ENCODE data around the gene TRIM28.
A peak's percentile ranks its signal among the peaks of the same experiment; 100 is the strongest.

TRIM28 gene

DNA sequence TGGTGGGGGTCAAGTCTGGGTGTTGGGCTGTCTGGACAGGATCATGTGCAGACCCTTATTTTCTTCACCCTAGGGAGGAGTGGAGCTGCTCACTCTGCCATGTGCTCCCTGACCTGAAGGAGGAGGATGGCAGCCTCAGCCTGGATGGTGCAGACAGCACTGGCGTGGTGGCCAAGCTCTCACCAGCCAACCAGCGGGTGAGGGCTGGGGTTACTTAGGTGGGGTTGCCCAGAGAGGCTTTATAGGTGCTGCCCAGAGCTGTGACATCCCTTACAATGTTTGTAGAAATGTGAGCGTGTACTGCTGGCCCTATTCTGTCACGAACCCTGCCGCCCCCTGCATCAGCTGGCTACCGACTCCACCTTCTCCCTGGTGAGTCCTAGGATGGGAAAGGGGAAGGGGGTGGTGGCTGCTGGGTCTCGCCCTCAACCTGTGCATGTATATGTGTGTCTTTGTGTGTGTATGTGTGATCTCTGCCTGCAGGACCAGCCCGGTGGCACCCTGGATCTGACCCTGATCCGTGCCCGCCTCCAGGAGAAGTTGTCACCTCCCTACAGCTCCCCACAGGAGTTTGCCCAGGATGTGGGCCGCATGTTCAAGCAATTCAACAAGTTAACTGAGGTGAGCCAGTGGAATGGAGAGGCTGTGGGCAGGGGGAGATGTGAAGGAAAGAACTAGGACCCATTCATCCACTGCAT lies 5.9 kb downstream of the TRIM28 start:
- DNase-seq (ENCODE audit: low spot score): no peak

DNA sequence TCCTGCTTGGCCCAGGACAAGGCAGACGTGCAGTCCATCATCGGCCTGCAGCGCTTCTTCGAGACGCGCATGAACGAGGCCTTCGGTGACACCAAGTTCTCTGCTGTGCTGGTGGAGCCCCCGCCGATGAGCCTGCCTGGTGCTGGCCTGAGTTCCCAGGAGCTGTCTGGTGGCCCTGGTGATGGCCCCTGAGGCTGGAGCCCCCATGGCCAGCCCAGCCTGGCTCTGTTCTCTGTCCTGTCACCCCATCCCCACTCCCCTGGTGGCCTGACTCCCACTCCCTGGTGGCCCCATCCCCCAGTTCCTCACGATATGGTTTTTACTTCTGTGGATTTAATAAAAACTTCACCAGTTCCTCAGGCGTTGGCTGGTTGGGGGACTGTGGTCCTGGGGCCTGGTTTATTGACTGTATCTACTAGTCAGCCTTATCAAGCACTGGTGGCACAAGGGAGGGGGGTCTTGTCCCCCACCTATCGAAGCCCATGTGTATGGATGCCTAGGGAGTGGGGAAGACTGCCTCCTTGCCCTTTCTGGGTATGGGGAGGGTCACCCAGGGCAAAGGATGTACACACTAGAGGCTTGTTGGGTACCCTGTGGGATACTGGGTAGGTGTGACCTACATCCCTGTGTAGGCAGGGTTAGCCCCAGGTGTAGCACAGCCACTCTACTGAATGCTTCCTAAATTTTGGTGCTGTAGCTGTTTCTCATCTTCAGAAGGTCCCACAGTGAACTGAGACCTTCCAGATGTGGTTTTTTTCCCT lies 6.7 kb downstream of the TRIM28 start:
- DNase-seq (ENCODE audit: low spot score): no peak

DNA sequence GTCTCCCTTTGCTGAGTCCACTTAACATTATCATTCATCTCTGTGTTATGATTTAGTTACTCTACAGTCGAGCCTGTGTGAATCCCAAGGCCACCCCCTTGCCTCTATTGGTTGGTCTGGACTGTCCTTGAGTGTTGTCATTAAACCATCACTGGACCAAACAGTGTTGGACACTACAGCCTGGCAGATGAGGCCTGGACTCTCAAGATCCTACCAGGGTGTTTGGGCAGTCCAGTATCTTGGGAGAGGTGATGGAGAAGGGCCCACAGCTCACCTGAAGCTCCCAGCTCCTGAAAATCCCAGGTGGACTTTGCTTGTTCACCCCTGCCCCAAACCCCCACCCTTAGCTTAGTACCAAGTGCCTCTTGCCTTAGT lies 7.2 kb downstream of the TRIM28 start:
- no peak for DNase-seq (ENCODE audit: low spot score)

DNA sequence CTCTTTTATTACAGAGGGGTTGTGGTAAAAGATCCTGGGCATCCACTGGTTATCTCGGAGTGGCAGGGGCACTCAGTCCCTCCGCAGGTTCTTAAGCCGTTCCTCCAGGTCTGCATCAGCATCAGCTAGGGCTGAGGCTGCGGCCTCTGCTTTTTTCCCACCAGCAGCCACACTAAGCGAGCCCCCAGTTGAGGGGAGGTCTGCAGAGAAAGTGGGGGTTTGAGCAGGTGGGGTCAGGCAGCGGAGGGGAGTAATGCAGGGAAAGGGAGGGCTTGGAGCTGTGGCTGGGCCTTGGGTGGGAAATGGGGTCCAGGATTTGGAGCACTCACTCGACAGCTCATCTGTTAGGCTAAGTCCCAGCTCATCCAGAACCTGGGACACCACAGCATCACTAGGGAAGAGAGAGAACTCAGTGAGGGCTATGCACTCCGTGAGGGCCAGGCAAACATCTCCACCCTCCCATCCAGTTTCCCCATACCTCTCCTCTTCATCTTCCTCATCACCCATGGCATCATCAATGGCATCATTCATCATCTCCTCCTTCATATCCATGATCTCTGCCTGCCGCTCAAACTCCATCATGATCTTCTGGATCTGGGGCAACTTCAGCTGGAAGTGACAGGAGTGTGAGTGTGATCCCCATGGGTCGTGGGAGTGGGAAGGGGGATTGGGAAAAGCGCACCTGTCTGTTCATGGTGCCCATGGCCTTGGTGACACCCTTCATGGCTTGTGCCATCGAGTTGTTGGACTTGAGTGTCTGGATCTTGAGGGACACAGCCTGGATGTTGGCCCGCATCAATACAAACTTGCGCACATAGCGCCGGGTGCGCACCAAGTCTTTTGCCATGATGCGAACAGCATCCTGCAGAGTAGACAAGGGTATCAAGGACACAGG lies 8.0 kb downstream of the TRIM28 start:
- no peak for DNase-seq (ENCODE audit: low spot score)

DNA sequence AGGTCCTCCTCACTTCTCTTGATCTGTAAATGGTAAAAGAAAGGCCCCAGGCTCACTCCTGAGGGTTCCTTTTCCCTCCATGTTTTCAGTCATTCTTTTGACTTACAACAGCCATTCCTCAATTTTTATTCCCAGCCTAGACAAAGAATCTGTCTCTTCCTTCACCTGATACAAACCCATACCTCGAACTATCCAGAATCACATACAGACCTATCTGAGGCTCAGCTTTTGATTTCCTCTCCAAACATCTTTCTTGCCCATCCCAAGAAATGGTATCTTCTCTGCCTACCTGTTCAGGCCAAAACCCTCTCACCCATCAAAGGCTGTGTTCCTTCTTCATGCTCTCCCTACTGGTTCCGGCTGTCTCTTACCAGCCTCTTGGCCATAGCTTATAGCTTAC lies 8.8 kb downstream of the TRIM28 start:
- DNase-seq (ENCODE audit: low spot score): no peak

DNA sequence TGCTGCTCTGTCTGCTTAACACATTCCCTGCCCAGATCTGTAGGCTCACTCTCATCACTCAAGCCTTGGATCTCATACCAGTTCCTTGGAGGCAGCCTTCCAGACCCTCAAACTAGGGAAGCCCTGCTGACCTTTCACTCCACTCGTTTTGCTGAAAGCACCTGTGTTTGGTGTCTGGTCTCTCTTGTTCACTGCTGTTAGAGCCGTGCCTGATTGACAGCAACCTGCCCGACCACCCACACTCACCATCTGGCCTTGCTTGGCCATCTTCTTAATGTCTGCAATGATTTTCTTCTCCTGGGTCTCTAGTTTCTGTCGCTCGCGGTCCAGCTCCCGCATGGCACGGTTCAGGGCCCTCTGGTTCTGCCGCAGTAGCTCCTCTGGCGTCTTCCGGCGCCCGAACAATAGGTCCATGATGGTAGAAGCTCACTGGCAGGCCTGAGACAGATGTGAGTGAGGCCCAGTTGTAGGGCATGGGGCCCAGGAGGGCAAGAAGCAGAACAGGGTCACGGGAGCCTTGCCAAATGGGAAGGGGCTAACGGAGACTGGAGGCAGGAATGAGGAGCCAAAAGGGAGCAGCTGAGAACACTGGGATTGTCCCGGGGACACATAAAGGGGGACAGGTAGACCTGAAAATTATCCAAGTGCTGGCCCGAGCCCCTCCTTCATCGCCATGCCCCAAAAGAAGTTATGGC lies 10.1 kb downstream of the TRIM28 start:
- DNase-seq (ENCODE audit: low spot score): no peak

DNA sequence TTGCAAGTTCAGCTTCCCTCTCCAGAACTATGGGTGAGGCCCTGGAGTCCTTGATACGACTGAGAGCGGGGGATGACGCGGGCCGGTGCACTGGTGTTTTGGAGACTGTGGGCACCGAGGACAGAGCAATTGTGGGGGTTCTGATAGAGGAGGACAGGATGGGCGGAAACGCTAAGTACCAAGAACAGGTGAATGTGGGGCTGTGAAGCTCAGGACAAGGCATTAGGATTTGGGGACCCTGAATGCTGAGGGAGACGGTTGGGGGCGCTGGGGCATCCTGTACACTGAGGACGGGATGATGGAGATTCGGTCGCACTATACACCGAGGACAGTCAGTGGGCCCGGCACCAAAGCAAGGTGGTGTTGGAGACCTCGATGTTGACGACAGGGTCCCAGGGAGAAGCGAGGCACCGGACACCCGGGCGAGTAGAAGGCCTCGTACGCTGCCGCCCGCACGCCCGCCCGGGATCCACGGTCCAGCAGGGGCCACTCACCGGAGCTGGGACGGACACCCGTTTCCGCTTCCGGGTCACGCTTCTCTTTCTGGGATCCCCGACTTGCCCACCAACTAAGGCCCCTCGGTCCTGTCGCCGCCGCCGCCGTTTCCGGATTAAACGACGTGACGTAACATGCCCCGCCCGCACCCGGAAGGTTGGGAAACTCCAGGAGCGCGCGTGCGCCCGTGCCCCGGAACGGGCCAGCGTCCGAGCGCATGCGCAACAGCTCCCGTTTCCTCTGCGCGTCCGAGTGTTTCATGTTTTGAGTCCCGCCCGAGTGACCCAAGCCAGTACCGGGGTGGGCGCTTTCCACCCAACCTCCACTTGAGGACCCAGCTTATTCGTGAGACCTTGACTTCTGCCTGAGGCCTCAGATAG lies 10.9 kb downstream of the TRIM28 start, which contains the start of gene CHMP2A:
Gene CHMP2A (minus strand): TSS at position 612 of the 875 bp plus-strand sequence. CDS start 893 bp downstream, outside the sequence.
- peak; percentile 99 for DNase-seq (ENCODE audit: low spot score)

DNA sequence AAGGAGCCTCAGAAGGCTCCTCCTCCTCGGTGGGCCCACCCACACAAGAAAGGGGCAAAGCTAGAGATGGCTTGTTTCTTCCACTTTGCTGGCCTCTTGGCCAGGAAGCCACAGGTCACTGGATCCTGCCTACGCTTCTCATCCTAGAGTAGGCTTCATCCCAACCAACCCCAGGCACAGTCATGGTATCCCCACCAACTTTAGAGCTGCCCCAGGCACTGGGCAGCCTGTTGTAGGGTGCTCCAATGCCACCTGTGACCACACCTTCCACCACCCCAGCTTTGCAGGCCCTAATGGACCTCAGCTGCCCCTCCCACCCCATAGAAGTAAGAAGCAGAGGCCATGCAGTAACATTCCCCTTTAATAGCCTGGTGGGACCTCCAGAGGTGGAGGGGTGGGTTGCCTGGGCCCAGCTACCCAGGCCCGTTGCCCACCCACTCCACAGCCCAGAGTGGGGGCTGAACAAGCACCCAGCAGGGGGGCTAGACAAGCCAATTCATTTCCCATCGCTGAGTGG lies 11.6 kb downstream of the TRIM28 start:
- DNase-seq (ENCODE audit: low spot score): no peak

DNA sequence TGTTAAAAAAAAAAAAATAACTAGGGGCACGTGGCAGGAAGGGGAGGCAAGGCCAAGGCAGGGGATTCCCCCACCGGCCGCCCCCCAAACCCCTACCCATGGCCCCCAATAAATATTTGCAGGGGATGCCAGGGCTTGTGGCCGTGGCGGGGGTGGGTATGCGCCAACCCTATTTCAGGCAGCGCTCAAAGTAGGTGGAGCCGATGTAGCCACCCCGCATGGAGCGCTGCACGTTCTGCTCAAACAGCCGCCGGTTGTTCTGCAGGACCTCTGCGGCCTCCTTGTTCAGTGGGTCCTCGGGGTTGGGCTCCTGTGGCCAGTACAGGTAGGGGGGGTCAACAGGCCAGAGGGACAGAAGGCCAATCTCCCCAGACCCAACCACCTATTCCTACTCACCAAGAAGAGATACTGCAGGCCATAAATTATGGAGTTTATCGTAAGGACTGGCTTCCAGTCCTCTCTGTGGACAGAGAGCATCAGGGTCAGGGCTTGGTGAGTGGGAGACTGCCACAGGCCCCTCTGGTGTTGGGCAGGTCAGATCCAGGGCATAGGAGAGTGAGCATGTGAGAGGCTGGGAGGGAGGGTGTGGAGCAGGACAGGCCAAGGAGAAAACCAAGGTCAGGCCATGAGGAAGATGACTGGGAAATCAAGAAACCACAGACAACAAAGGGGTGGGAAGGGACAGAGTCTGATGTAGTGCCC lies 12.2 kb downstream of the TRIM28 start:
- DNase-seq (ENCODE audit: low spot score): no peak

DNA sequence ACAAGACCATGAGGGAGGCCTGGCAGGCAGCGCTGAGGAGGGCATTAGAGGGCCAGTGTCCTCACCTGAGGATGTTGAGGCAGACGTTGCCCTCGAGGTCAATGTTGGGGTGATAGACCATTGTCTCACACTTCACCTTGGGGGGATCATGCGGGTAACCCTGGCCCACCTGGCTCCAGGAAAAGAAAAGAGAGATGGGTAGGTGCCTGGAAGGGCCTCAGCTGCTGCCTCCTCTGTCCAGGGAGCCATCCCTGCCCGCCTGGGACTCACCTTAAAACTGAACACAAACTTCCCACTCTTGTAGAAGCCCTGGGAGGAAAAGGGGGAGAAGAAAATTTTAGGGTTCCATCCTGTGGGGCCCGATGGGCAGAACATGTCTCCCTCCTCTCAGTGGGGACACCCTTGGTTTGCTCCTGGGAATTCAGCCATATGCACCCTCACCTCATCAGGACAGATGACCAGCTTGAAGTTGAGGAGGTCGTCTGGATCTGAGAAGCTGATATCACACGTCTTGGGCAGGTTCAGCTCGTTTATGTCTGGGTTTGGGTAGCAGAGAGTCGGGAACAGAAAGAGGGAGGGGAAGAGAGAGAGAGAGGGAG lies 12.9 kb downstream of the TRIM28 start:
- DNase-seq (ENCODE audit: low spot score): no peak

DNA sequence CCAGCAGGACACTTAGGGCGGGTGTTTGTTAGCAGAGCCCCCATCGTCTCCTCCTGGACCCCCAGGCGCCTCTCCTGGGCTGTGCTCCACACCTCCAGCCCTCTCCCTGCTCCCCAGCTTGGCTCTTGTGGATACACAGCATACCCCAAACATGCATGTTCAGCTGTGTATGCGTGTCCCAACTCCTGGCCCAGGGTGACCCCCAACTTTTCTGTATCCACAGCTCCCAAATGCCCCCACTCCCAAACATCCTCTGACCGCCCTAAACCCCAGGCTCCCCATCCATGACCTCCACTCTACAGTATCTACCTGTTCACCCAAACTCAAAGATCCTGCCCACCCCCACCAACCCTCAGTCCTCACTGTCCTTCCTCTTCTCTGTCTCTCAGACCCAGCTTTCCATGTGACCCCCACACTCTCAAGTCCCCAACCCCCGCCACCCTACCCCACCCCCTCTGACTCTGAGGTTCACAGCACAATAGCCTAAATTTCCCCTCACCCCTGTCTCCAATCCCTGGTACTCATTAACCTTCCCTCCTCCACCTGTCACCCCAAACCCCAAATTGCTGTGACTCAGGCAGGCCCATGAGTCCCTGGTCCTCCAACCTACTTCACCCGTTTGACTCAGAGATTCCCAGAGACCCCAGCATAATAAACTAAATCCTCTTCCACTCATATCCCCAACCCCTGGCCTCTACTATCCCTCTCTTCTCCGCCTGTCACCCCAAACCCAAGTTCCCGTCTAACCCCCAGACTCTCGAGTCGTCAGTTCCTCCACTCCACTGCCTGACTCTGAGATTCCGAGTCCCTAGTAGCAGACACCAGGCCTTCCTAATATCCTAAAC lies 13.6 kb downstream of the TRIM28 start:
- DNase-seq (ENCODE audit: low spot score): no peak

DNA sequence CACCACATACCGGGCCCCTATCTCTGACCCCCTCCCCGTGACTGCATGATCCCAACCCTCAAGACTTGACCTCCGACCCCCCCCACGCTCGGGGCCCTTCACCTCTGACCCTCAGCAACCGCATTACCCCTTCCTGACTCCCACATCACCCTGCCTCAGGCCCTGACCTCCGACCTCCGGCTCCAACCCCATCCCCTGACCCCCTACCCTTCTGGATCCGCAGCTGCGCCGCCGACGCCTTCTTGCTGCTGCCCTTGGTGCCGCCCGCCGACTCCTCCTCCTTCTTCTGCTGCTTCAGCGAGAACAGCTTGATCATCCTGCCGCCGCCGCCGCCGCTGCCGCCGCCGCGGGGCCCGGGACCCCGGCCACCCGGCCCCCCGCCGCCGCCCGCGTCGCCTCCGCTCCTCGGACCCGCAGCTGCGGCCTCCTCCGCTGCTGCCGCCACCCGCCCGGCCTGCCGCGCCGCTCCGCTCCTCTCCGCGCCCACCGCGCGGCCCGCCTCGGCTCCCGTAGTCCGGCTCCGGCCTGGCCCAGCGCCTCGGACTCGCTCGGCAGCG lies 14.3 kb downstream of the TRIM28 start, which contains the start of gene UBE2M:
Gene UBE2M (minus strand): TSS at position 546 of the 557 bp plus-strand sequence. CDS start 230 bp downstream, at position 316.
- no peak for DNase-seq (ENCODE audit: low spot score)

DNA sequence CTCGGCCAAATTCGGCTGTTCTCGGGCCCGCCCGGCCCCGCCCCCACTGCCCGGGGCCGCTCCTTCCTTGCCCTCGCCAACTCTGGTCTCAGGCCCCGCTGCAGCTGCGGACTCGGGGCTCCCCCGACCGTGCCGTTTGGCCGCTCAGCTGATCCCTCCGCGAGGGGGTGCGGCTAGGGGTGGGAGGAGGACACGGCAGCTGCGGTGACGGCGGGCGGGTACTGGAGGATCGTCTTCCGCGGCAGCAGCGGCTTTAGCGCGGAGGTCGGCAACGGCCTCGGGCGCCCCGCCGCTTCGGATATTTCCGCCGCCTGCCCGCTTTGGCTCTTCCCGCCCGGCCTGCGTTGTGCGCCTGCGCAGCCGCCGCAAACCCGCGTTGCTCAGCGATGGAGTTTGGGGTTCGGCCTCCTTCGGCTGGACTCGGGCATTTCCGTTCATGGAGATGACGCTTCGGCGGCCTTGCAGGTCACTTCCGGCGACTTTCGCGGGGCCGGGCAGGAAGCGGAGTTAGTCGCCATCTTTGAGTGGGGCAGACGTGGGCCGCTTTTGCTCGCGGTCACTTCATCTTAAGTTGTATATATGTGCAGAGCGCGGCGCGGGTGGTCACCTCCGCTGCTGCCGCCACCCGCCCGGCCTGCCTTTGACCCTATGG lies 14.9 kb downstream of the TRIM28 start:
- peak; percentile 95 for DNase-seq (ENCODE audit: low spot score)

DNA sequence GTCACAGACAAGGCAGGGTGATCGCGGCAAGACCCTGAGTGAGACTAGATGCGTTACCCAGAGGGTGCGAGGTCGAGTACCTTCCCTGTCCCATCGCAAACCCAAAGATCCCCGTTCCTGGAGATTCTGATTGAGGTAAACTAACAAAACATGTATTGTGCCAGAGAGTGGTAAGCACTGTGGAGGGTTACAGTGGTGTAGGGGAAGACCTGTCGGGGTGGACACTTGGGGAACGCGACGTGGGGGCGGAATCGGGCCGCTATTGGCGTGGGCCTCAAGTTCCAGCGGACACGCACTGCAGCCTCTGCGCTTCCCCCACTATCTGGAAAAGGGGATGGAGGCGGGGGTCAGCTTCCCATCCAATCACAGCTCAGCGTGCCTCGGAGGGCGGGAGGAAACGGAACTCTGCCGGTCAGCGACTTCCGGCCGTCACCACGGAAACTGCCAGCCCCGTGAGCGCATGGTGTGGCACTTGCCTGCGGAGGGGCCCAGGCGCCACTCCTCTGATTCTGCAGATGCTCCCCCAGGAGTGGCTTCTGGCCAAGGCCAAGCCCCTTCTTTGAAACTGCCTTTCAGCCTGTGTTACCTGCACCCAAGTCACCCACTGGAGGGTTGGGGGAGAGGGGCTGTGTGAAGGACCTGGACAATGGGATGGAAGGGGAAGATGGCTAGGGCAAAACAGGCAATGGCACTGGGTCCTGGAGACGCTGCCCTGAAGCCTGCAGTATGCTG lies 15.6 kb downstream of the TRIM28 start:
- DNase-seq (ENCODE audit: low spot score): peak; percentile 96

DNA sequence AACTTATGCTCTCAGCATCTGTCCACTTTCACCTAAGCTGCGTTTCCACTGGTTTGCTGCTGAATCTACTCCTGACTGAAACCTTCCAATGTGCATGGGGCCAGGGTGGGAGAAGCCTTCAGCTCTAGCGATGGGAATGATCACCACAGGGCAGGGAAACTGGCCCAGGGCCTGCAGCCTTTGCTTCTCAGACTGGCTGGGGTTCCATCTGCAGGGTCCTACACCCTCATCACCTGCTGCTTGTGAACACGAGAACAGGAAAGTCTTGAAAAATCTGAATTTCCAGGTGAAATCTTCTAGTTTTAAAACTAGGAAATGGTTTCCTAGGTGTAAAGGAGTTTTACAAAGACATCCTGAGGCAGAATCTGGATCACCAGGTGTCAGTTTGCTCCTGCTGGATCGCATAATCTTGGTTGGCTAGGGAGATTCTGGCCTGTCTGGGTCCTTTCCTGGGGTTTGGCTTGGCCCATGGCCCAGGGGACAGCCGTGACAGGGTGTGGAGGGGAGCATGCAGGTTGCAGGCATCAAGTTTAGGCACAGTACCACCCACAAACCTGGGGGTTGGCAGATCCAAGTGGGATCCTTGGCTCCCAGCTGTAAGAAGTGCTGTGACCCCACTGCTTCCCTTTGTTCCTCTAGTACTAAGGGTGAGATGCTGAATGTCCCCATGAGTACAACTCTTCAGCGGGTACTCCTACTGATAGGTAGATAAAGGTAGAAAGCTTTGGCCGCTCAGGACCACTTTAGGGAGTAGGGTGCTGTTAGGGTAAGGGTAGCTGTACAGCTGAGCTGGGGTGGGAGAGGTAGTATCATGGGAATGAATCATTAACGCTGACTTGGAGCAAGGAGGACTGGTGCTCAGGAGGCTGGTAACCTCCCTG lies 16.4 kb downstream of the TRIM28 start:
- DNase-seq (ENCODE audit: low spot score): no peak

DNA sequence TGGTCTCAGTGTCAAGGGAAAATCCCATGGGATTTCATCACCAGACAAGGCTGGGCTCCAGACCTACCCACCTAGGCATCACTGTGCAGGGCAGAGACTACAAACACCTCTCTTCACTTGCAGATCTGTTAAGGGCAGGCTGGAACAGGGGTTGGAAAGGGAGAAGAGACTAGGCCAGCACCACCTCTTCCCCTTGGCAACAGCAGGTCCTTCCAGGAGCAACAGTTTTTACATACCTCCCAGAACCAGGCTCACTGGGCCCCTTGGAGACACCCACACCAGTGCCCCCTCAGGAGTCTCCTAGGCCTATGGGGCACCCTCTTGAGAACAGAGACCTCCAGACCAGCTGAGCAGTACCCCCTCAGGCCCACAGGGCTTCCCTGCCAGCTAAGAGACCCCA lies 17.1 kb downstream of the TRIM28 start:
- no peak for DNase-seq (ENCODE audit: low spot score)

All from AG08395 (cell line).